Neural crest cell (in vitro differentiated cells): ENCODE results near the gene TMEM150A. TPM values are rescaled to one million over a fixed set of nuclear protein-coding genes. Genes with fewer than 3 reads are reported as not detected.
A peak's percentile ranks its signal among the peaks of the same experiment; 100 is the strongest.

ENCODE experiments used
- DNase-seq: peaks from one replicate; pipeline ENCODE4 v3.0.0; 2021; ENCODE audit warnings: low read depth, mixed read lengths, low spot score
- H3K27ac Mint-ChIP-seq: one replicate; pipeline ENCODE4 v1.8.0; 2021; ENCODE audit warnings: mild to moderate bottlenecking, mixed read lengths; ENCODE audit not compliant: unreplicated experiment
- H3K27me3 Mint-ChIP-seq: 2 replicates; pipeline ENCODE4 v1.8.0; 2021; ENCODE audit warnings: low read depth, mild to moderate bottlenecking, mixed read lengths
- H3K36me3 Mint-ChIP-seq: 2 replicates; pipeline ENCODE4 v1.8.0; 2021; ENCODE audit warnings: low read depth, mild to moderate bottlenecking, mixed read lengths
- H3K4me1 Mint-ChIP-seq: 2 replicates; pipeline ENCODE4 v1.8.0; 2021; ENCODE audit warnings: mixed read lengths
- H3K4me3 Mint-ChIP-seq: one replicate; pipeline ENCODE4 v1.8.0; 2021; ENCODE audit warnings: mild to moderate bottlenecking, mixed read lengths
- H3K9me3 Mint-ChIP-seq: 2 replicates; pipeline ENCODE4 v1.8.0; 2021; ENCODE audit warnings: mixed read lengths
- CTCF ChIP-seq: fragments of 200-600 bp; sonication (generic); conservative IDR thresholded peaks from 2 replicates; pipeline ENCODE4 v1.5.0; 2021; ENCODE audit warnings: antibody characterized with exemption, mild to moderate bottlenecking
- total RNA-seq: library from RNA; stranded (reverse); gene quantifications from 2 replicates; pipeline ENCODE4 v1.2.1, GENCODE V29; 2021

The TMEM150A gene
- total RNA-seq, 1 donor from 2014 or later: 20.9 TPM

GRCh38 chr2:85611705-85612587, 9.4 kb upstream of the TMEM150A start, which contains the start of gene C2orf68:
Gene C2orf68 (minus strand): TSS chr2:85612066. CDS start chr2:85611984, 82 bp downstream.
- Mint-ChIP-seq H3K36me3 (no peaks in the 10 kb centered on the region), H3K4me3 (peak within 1 kb of the TSS; percentile 97), H3K27ac (peak within 1 kb of the TSS; percentile 90), H3K9me3 (no peaks in the 10 kb centered on the region), H3K27me3 (no peaks in the 10 kb centered on the region), H3K4me1 (peaks cover 24% of the 10 kb centered on the region)
- peak; percentile 87 for DNase-seq
- TF ChIP-seq CTCF: no peak

- Mint-ChIP-seq H3K27ac (peak overlapping the region; percentile 90), H3K9me3 (no peaks in the 10 kb centered on the region), H3K4me3 (peak overlapping the region; percentile 97), H3K4me1 (peaks cover 24% of the 10 kb centered on the region), H3K27me3 (no peaks in the 10 kb centered on the region), H3K36me3 (no peaks in the 10 kb centered on the region)
- TF ChIP-seq CTCF: no peak
- DNase-seq: no peak
Measured at GRCh38 chr2:85611217-85611704, 8.8 kb upstream of the TMEM150A start.

GRCh38 chr2:85607268-85608215, 5.0 kb upstream of the TMEM150A start:
- Mint-ChIP-seq H3K9me3 (no peaks in the 10 kb centered on the region), H3K4me3 (peak overlapping the region; percentile 66)

GRCh38 chr2:85606116-85606455, 3.6 kb upstream of the TMEM150A start:
- TF ChIP-seq CTCF: no peak
- H3K36me3 Mint-ChIP-seq: no peaks in the 10 kb centered on the region
- no peaks in the 10 kb centered on the region for H3K27me3 Mint-ChIP-seq
- peaks cover 33% of the 10 kb centered on the region for H3K4me1 Mint-ChIP-seq
- no peaks in the 10 kb centered on the region for H3K9me3 Mint-ChIP-seq
- H3K4me3 Mint-ChIP-seq: peak overlapping the region; percentile 66
- H3K27ac Mint-ChIP-seq: no peak overlapping the region
- no peak for DNase-seq

More at GRCh38 chr2:85607268-85608215, 5.0 kb upstream of the TMEM150A start:
- Mint-ChIP-seq H3K36me3 (no peaks in the 10 kb centered on the region), H3K27me3 (no peaks in the 10 kb centered on the region), H3K27ac (no peak overlapping the region), H3K4me1 (peaks cover 43% of the 10 kb centered on the region)
- no peak for TF ChIP-seq CTCF
- DNase-seq: no peak

GRCh38 chr2:85605406-85606115, 3.1 kb upstream of the TMEM150A start:
- no peak overlapping the region for H3K27ac Mint-ChIP-seq
- no peak for DNase-seq
- TF ChIP-seq CTCF: no peak

More at GRCh38 chr2:85605406-85606115, 3.1 kb upstream of the TMEM150A start:
- Mint-ChIP-seq H3K27me3 (no peaks in the 10 kb centered on the region), H3K9me3 (no peaks in the 10 kb centered on the region), H3K36me3 (no peaks in the 10 kb centered on the region), H3K4me3 (peak overlapping the region; percentile 48), H3K4me1 (peaks cover 33% of the 10 kb centered on the region)
